Right atrium auricular region (tissue), 2 donors: ENCODE data around the gene EIF4EBP3. TPM values are rescaled to one million over a fixed set of nuclear protein-coding genes. Genes with fewer than 3 reads are reported as not detected.

Experiments used
- DNase-seq: peaks from one replicate; pipeline ENCODE4 v3.0.0-alpha.2; 2019; ENCODE audit warnings: low spot score
- H3K27ac ChIP-seq, 2 donors: fragments of 200-600 bp; sonication (generic); 1 replicate in 1 of 2; 2 replicates in 1 of 2; pipeline ENCODE4 v1.5.1; 2016 to 2019
- H3K27me3 ChIP-seq, 2 donors: fragments of 200-600 bp; sonication (generic); one replicate each; pipeline versions ENCODE4 v1.5.1 to v1.6.0; 2017 to 2019
- H3K36me3 ChIP-seq: fragments of 200-600 bp; sonication (generic); one replicate; pipeline ENCODE4 v1.5.1; 2016
- H3K4me1 ChIP-seq, 2 donors: fragments of 200-600 bp; sonication (generic); one replicate each; pipeline versions ENCODE4 v1.5.1 to v1.6.0; 2017 to 2019
- H3K4me3 ChIP-seq, 2 donors: fragments of 200-600 bp; sonication (generic); 1 replicate in 1 of 2; 2 replicates in 1 of 2; pipeline ENCODE4 v1.5.1; 2017 to 2019; ENCODE audit warnings: mild to moderate bottlenecking in 1 of 2, moderate library complexity in 1 of 2
- H3K9me3 ChIP-seq, 2 donors: fragments of 200-600 bp; sonication (generic); one replicate each; pipeline ENCODE4 v1.5.1; 2019
- total RNA-seq, 2 donors: library from RNA; depleted of rRNA; stranded (reverse); fragments of >200 nt; gene quantifications; one replicate each; pipeline ENCODE4 v1.1.0, GENCODE V29; 2016
- TF ChIP-seq, protein P1 (sequence below), 2 donors: fragments of 200-600 bp; sonication (generic); IDR thresholded peaks; one replicate each; pipeline ENCODE4 v1.5.1; 2019; ENCODE audit warnings: antibody characterized with exemption in 2 of 2

The EIF4EBP3 gene
- total RNA-seq, 2 donors from 2014 or later: 12.8 to 16.8 TPM

DNA sequence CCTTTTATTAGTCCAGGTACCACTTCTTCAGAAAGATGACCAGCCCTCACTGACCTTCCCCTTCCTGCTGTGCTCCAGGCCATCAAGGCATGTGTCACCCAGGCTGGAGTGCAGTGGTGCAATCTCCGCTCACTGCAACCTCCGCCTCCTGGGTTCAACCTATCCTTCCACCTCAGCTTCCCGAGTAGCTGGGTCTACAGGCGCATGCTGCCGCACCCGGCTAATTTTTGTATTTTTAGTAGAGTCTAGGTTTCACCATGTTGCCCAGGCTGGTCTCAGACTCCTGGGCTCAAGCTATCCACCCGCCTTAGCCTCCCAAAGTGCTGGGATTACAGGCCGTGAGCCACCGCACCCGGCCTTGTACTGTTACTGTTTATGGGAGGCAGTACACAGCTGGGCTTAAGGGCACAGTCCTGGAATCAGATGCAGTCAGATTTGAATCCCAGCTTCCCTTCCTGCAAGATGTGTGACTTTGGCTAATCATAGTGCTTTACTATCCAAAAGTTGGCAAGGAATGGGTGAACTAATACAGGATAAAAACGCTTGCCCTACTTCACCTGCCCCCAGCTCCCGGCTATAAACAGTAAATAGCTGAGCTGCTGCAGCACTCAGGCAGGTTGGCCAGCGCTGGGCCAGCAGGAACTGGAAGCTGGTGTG is 483 bp upstream of the EIF4EBP3 start:
- Histone ChIP-seq H3K9me3 (no peaks in the 10 kb centered on the region), H3K27me3 (no peaks in the 10 kb centered on the region), H3K4me1 (peaks cover 0 to 39% of the 10 kb centered on the region in 2 donors), H3K36me3 (peaks cover 56% of the 10 kb centered on the region), H3K4me3 (peak overlapping the region in 1 of 2 donors; percentile 56), H3K27ac (peak overlapping the region; percentile 96)
- no peak for DNase-seq
- TF ChIP-seq, protein P1, sequence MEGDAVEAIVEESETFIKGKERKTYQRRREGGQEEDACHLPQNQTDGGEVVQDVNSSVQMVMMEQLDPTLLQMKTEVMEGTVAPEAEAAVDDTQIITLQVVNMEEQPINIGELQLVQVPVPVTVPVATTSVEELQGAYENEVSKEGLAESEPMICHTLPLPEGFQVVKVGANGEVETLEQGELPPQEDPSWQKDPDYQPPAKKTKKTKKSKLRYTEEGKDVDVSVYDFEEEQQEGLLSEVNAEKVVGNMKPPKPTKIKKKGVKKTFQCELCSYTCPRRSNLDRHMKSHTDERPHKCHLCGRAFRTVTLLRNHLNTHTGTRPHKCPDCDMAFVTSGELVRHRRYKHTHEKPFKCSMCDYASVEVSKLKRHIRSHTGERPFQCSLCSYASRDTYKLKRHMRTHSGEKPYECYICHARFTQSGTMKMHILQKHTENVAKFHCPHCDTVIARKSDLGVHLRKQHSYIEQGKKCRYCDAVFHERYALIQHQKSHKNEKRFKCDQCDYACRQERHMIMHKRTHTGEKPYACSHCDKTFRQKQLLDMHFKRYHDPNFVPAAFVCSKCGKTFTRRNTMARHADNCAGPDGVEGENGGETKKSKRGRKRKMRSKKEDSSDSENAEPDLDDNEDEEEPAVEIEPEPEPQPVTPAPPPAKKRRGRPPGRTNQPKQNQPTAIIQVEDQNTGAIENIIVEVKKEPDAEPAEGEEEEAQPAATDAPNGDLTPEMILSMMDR (IDR thresholded peaks at IDR 0.05): no peak

DNA sequence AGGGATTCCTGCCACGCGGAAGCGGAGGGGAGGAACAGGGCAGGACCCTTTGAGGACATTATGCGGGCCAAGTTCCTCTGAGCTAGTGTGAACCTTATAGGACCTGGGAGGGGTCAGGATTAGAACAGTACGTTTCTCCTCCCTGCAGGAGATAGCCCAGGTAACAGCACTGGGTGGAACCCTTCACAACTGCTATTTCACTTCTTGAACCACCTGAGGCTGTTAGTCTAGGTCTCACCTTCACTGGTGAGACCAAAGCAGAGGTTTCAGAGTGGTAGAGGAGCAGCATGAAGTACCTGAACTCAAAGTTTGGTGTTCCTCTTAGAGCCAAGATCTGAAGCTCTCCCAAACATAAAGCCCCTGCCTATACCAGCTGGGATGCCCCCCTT is 832 bp downstream of the EIF4EBP3 start:
- peak overlapping the region; percentile 96 for H3K27ac ChIP-seq
- H3K9me3 ChIP-seq: no peaks in the 10 kb centered on the region
- peaks cover 0 to 39% of the 10 kb centered on the region in 2 donors for H3K4me1 ChIP-seq
- peak overlapping the region; percentile 34 to 56 for H3K4me3 ChIP-seq
- no peak for DNase-seq
- peaks cover 48% of the 10 kb centered on the region for H3K36me3 ChIP-seq
- TF ChIP-seq, protein P1 (IDR thresholded peaks at IDR 0.05): no peak
- no peaks in the 10 kb centered on the region for H3K27me3 ChIP-seq

- no peak overlapping the region for H3K4me3 ChIP-seq
- DNase-seq: no peak
- H3K27me3 ChIP-seq: no peaks in the 10 kb centered on the region
- H3K27ac ChIP-seq: peak overlapping the region; percentile 96
- H3K4me1 ChIP-seq: peaks cover 0 to 39% of the 10 kb centered on the region in 2 donors
- H3K36me3 ChIP-seq: peaks cover 43% of the 10 kb centered on the region
- no peaks in the 10 kb centered on the region for H3K9me3 ChIP-seq
- TF ChIP-seq, protein P1 (IDR thresholded peaks at IDR 0.05): no peak
Measured at GRCh38 chr5:140548791-140549190, 1.3 kb downstream of the EIF4EBP3 start.

DNA sequence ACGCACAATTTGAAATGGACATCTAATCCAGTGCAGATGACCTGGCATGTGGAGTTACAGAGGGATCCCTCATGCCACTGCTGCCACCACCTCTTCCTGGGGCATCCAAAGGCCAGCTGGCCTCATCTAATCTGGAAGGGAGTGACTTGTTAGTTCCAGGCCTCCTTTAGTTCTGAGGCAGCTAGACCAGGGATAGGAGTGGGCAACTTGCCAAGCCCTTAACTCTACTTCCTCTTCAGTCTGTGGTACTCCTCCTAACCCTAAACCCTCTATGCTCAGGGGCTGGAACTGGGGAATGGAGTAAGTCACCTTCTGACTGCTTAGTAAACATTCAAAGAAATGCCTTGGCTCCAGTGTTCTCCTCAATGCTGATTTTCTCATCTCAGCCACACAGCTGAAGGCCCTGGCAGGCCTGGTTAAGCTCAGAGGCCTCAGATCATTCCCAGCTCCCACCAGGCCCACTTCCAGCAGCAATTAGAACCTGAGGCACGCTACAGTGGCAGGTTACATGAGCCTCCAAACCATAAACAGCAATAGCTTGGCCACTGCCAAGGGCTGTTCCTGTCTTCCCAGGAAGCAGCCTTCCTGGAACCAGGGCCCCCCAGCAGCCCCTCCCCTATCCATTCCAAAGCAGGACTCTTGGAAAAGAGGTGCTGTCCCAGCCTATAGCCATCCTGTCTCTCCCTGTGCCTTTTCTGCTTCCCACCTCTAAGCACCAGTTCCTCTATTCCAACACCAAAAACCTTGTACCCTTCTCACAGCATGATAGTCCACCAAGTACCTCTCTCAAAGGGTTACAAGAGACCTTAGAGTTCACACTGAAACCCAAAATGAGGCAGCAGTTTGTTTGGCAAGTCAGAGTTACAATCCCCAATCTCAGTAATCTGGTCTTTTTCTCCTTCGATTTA is 2.0 kb downstream of the EIF4EBP3 start:
- Histone ChIP-seq H3K27me3 (no peaks in the 10 kb centered on the region), H3K36me3 (peaks cover 42% of the 10 kb centered on the region), H3K27ac (peak overlapping the region; percentile 96), H3K4me1 (peaks cover 0 to 46% of the 10 kb centered on the region in 2 donors), H3K9me3 (no peaks in the 10 kb centered on the region), H3K4me3 (no peak overlapping the region)
- DNase-seq: peak; percentile 81
- TF ChIP-seq, protein P1 (IDR thresholded peaks at IDR 0.05): no peak

DNA sequence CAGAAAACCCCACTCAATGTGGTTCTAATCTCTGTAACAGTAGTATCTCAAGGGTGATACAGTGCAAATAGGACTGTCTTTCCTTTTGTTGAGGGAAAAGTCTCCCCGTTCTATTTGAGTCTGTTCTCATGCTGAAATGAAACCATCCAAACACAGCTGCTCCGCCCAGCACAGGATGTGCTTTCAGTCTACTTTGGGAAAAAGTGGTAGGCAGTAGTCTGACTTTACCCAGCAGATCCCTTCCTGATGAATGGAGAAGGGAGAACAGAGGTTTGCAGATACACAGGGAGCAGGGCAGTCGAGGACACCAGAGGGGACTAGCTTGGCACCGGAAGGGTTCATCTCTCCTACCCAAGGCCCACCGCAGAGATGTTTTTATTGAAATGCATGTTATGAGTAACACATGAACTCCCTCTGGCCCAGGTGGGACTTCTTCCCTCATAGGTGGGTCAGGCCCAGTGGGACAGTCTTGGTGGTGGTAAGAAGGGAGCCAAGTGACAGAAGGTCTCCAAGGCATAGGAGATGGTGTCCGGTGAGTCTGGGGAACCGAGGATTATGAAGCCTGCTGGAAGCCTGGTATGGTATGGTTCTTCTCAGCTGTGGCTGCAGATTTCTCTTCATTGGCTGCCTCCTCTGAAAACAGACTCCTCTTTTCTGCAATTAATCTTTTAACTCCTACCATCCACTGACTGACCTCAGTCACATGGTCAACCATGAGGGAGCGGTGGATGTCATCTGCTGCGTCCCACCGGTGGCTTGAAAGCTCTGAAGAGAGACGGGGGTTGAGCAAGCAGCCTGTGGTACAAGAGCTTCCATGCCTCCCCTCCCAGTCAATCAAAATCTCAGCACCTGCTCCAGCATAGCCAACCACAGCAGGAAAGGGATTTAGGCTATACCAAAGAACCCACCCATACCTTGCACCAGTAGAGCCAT is 3.0 kb downstream of the EIF4EBP3 start:
- H3K27ac ChIP-seq: peak overlapping the region; percentile 96
- TF ChIP-seq, protein P1 (IDR thresholded peaks at IDR 0.05): no peak
- DNase-seq: no peak

More for the DNA sequence above, 3.0 kb downstream of the EIF4EBP3 start:
- Histone ChIP-seq H3K36me3 (peaks cover 35% of the 10 kb centered on the region), H3K4me3 (no peak overlapping the region), H3K27me3 (no peaks in the 10 kb centered on the region), H3K4me1 (peaks cover 0 to 55% of the 10 kb centered on the region in 2 donors), H3K9me3 (no peaks in the 10 kb centered on the region)
